ENCODE data around the gene PLPPR1. TPM values are rescaled to one million over a fixed set of nuclear protein-coding genes. Genes with fewer than 3 reads are reported as not detected.

Gene PLPPR1
- total RNA-seq, 1 donor from 2014 or later = 3.2 TPM

GRCh38 chr9:101148344-101148743 lies 119.8 kb downstream of the PLPPR1 start:
- Histone ChIP-seq H3K27ac (peak overlapping the region; percentile 89), H3K4me1 (peaks cover 29% of the 10 kb centered on the region), H3K4me3 (no peak overlapping the region), H3K4me2 (peak overlapping the region; percentile 58), H3K9me3 (ENCODE audit: low read depth) (peaks cover 4% of the 10 kb centered on the region), H3K36me3 (peaks cover 13% of the 10 kb centered on the region), H3F3A (ENCODE audit: low read depth) (peaks cover 28% of the 10 kb centered on the region), H3K9ac (no peak overlapping the region), H4K20me1 (ENCODE audit: low read depth) (no peaks in the 10 kb centered on the region), H3K79me2 (ENCODE audit: low read depth) (no peaks in the 10 kb centered on the region), H3K27me3 (no peaks in the 10 kb centered on the region), H2AFZ (replicated peaks) (no peak overlapping the region)
- Mint-ChIP-seq H3K36me3 (no peaks in the 10 kb centered on the region), H3K4me3 (no peak overlapping the region), H3K4me1 (peaks cover 8% of the 10 kb centered on the region), H3K27me3 (ENCODE audit: insufficient read depth, low read depth) (peaks cover 2% of the 10 kb centered on the region), H3K27ac (no peak overlapping the region), H3K9me3 (peaks cover 15% of the 10 kb centered on the region)
- DNase-seq (ENCODE audit: low spot score) = peak; percentile 43
- no peak for TF ChIP-seq CTCF (IDR thresholded peaks at IDR 0.05)
- TF ChIP-seq EZH2phosphoT487 (IDR thresholded peaks at IDR 0.05) = no peak
- no peak for TF ChIP-seq EZH2 (IDR thresholded peaks at IDR 0.05)

- H3K4me1 ChIP-seq = peaks cover 30% of the 10 kb centered on the region
- Mint-ChIP-seq H3K36me3 (no peaks in the 10 kb centered on the region), H3K4me3 (no peak overlapping the region), H3K27ac (no peak overlapping the region), H3K9me3 (no peaks in the 10 kb centered on the region), H3K4me1 (peaks cover 14% of the 10 kb centered on the region), H3K27me3 (ENCODE audit: insufficient read depth, low read depth) (no peaks in the 10 kb centered on the region)
- H4K20me1 ChIP-seq (ENCODE audit: low read depth) = no peaks in the 10 kb centered on the region
- H3K9ac ChIP-seq = no peak overlapping the region
- H3K27me3 ChIP-seq = no peaks in the 10 kb centered on the region
- no peaks in the 10 kb centered on the region for H3K79me2 ChIP-seq (ENCODE audit: low read depth)
- H3K4me3 ChIP-seq = no peak overlapping the region
- DNase-seq (ENCODE audit: low spot score) = no peak
- no peaks in the 10 kb centered on the region for H3K9me3 ChIP-seq (ENCODE audit: low read depth)
- H2AFZ ChIP-seq (replicated peaks) = no peak overlapping the region
- peaks cover 8% of the 10 kb centered on the region for H3F3A ChIP-seq (ENCODE audit: low read depth)
- peak overlapping the region; percentile 22 for H3K4me2 ChIP-seq
- no peaks in the 10 kb centered on the region for H3K36me3 ChIP-seq
- TF ChIP-seq CTCF (IDR thresholded peaks at IDR 0.05) = no peak
- TF ChIP-seq EZH2 (IDR thresholded peaks at IDR 0.05) = no peak
- no peak for TF ChIP-seq EZH2phosphoT487 (IDR thresholded peaks at IDR 0.05)
- H3K27ac ChIP-seq = no peak overlapping the region
These were observed 129.8 kb downstream of the PLPPR1 start for GRCh38 chr9:101158361-101158760.

- DNase-seq (ENCODE audit: low spot score) = peak; percentile 39
- H3K27me3 ChIP-seq = no peaks in the 10 kb centered on the region
- H3K79me2 ChIP-seq (ENCODE audit: low read depth) = no peaks in the 10 kb centered on the region
- Mint-ChIP-seq H3K4me3 (no peak overlapping the region), H3K27me3 (ENCODE audit: insufficient read depth, low read depth) (peaks cover 3% of the 10 kb centered on the region), H3K27ac (no peak overlapping the region), H3K9me3 (no peaks in the 10 kb centered on the region), H3K4me1 (peaks cover 39% of the 10 kb centered on the region), H3K36me3 (no peaks in the 10 kb centered on the region)
- no peak overlapping the region for H3K9ac ChIP-seq
- peaks cover 44% of the 10 kb centered on the region for H3K4me1 ChIP-seq
- no peak overlapping the region for H3K4me3 ChIP-seq
- H3K36me3 ChIP-seq = no peaks in the 10 kb centered on the region
- no peaks in the 10 kb centered on the region for H4K20me1 ChIP-seq (ENCODE audit: low read depth)
- H3F3A ChIP-seq (ENCODE audit: low read depth) = peaks cover 11% of the 10 kb centered on the region
- peak overlapping the region; percentile 86 for H3K27ac ChIP-seq
- H2AFZ ChIP-seq (replicated peaks) = no peak overlapping the region
- TF ChIP-seq EZH2phosphoT487 (IDR thresholded peaks at IDR 0.05) (no peak), EZH2 (IDR thresholded peaks at IDR 0.05) (no peak), CTCF (IDR thresholded peaks at IDR 0.05) (no peak)
- no peaks in the 10 kb centered on the region for H3K9me3 ChIP-seq (ENCODE audit: low read depth)
- H3K4me2 ChIP-seq = peak overlapping the region; percentile 36
These were observed 133.7 kb downstream of the PLPPR1 start for GRCh38 chr9:101162231-101162630.

All from neural progenitor cell (in vitro differentiated cells).